ENCODE measurements around the gene STIM2.

- TF ChIP-seq POLR2A (IDR thresholded peaks at IDR 0.05; ENCODE audit: low read depth, low read length) (no peak), SPI1 (IDR thresholded peaks at IDR 0.05; ENCODE audit: low read depth, low read length) (no peak), TAF1 (IDR thresholded peaks at IDR 0.05; ENCODE audit: low read depth, low read length) (no peak), POLR2AphosphoS5 (IDR thresholded peaks at IDR 0.05; ENCODE audit: low read depth, low read length) (no peak)
Measured at GRCh38 chr4:26851129-26851528, 9.5 kb upstream of the STIM2 start.

Data from GM12891 (cell line).